PFSK-1 (cell line): ENCODE data around the gene KMT2C.

Experiments
- FOXP2 ChIP-seq: optimal IDR thresholded peaks from 2 replicates; pipeline ENCODE3; 2011; ENCODE audit warnings: borderline replicate concordance, control low read depth, inconsistent platforms; ENCODE audit not compliant: insufficient read depth; ENCODE audit errors: extremely low read length, extremely low read depth
- POLR2AphosphoS5 ChIP-seq: IDR thresholded peaks from 2 replicates; pipeline ENCODE4 v1.6.1; 2012; ENCODE audit warnings: low read depth, mild to moderate bottlenecking, control low read depth, low read length, moderate library complexity
- SIN3A ChIP-seq: IDR thresholded peaks from 2 replicates; pipeline ENCODE4 v1.6.1; 2012; ENCODE audit warnings: mild to moderate bottlenecking, low read length, moderate library complexity, borderline replicate concordance; ENCODE audit not compliant: insufficient read depth
- TAF1 ChIP-seq: IDR thresholded peaks from 2 replicates; pipeline ENCODE4 v1.6.1; 2012; ENCODE audit warnings: low read length, control low read depth, borderline replicate concordance; ENCODE audit not compliant: insufficient read depth
- TF ChIP-seq, protein P1 (sequence below), 2 experiments: IDR thresholded peaks; 2 replicates each; pipeline versions ENCODE4 v1.6.1 to v1.8.0; 2011 to 2012; ENCODE audit warnings: low read depth in 2 of 2, low read length in 2 of 2, control low read depth in 1 of 2, inconsistent platforms in 1 of 2, mild to moderate bottlenecking in 1 of 2, moderate library complexity in 1 of 2; ENCODE audit not compliant: insufficient read depth in 1 of 2

KMT2C gene

DNA sequence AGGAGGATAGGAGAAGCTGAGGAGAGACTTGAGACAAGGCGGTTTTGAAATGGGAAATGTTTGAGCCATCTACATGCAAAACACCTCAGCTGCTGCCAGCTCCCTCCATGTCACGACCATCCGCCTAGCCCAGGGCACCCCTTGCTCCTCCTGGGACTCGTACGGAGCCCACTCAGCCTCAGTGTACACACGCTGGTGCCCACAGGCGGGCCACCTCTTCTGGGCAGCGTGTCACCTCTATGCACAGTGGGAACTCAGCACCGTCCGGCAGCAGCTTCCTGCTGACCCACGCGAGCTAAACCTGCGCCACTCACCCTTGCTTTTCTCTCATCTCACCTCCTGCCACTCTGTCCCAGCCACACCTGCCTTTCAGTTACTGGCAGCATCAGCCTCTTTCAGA, 302.0 kb downstream of the KMT2C start:
- TF ChIP-seq SIN3A (no peak), TAF1 (no peak), POLR2AphosphoS5 (no peak), FOXP2 (no peak)
- TF ChIP-seq, protein P1, sequence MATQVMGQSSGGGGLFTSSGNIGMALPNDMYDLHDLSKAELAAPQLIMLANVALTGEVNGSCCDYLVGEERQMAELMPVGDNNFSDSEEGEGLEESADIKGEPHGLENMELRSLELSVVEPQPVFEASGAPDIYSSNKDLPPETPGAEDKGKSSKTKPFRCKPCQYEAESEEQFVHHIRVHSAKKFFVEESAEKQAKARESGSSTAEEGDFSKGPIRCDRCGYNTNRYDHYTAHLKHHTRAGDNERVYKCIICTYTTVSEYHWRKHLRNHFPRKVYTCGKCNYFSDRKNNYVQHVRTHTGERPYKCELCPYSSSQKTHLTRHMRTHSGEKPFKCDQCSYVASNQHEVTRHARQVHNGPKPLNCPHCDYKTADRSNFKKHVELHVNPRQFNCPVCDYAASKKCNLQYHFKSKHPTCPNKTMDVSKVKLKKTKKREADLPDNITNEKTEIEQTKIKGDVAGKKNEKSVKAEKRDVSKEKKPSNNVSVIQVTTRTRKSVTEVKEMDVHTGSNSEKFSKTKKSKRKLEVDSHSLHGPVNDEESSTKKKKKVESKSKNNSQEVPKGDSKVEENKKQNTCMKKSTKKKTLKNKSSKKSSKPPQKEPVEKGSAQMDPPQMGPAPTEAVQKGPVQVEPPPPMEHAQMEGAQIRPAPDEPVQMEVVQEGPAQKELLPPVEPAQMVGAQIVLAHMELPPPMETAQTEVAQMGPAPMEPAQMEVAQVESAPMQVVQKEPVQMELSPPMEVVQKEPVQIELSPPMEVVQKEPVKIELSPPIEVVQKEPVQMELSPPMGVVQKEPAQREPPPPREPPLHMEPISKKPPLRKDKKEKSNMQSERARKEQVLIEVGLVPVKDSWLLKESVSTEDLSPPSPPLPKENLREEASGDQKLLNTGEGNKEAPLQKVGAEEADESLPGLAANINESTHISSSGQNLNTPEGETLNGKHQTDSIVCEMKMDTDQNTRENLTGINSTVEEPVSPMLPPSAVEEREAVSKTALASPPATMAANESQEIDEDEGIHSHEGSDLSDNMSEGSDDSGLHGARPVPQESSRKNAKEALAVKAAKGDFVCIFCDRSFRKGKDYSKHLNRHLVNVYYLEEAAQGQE (IDR thresholded peaks at IDR 0.05; ENCODE audit: insufficient read depth in 1 of 2, low read depth in 2 of 2, low read length in 2 of 2): no peak

DNA sequence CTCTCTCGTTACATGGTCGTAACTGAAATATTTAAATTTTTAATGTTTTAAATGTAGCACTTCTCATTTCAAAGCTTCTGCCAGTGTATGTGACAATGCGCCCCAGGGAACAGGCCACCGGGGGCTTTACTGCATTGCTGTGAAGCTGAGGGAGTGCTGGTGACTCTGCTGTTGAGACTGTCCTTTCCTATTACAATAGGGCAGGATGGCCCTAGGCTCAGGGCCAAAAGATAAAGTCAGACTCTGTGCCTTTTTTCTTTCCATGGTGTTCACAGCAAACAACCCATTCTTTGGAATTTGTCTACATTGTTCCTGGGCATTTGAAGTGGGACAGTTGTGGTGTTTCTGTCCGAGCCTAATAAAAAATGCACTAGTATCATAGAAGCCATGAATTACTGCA, 303.0 kb downstream of the KMT2C start:
- no peak for TF ChIP-seq POLR2AphosphoS5
- TF ChIP-seq TAF1: no peak
- TF ChIP-seq SIN3A: no peak
- TF ChIP-seq, protein P1 (IDR thresholded peaks at IDR 0.05; ENCODE audit: insufficient read depth in 1 of 2, low read depth in 2 of 2, low read length in 2 of 2): no peak
- no peak for TF ChIP-seq FOXP2

DNA sequence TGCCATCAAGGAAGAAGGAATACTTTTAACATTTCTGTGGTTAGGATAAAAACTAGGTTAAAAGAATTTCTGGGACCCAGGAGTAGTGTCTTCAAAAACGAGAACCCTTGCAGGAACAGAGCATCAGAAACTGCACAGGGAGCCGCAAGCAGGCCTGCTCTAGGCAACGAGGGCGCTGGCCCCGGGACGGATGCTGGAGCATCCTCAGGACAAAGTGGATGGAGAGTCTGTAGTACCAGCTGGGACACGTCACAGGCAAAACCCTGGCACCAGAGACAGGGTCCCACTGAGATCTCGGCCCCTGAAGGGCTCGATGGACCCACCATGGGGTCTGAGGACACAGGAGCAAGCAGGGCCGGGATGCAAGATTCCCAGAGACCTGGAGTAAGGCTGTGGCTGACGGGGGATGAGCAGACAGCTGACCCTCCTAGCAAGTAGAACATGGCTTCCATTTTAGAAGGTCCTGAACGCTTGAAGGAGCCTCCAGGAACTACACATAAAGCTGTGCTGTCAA, 303.8 kb downstream of the KMT2C start:
- no peak for TF ChIP-seq TAF1
- TF ChIP-seq POLR2AphosphoS5: no peak
- TF ChIP-seq, protein P1 (IDR thresholded peaks at IDR 0.05; ENCODE audit: insufficient read depth in 1 of 2, low read depth in 2 of 2, low read length in 2 of 2): no peak
- TF ChIP-seq SIN3A: no peak
- TF ChIP-seq FOXP2: no peak

DNA sequence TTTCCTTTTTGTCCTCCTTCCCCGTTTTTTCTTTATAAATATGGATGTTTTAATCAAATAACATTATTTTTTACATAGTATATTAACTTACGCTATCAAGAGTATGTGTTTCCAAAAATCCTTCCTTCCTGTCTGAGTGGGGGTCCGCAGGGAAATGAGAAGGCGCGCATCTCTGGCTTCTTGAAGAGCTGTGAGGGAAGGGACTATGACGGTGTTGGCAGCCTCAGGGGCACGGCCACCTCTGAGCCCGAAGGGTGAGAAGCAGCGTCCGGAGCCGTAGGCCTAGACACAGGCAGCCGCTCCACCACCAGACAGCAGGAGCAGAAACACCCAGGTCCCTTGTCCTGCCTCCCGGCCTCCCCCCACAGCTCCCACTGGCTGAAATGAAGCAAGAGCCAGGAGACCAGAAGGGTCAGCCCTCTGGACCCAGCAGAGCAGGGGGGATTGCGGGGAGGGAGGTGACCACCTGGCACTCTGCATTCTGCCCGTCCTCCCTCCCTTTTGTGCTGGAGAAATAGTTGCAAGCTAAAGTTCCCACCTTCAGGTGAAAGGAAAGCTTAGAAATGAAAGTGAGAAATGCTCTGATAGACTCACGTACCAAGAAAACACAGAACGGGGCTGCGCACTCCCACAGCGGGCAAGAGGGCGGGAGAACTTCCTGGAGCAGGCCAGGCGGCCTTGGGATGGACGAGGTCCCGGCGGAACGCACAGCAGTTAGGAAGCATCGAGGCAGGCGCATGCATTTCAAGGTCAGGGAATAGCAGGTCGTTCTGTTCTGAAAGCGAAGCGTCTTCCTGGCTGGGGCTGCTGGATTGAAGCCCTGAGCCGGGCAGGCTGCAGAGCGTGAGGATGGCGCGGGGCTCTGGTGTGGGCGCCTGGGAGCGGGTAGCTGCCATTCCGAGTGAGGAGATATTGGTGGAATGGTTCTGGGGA, 304.9 kb downstream of the KMT2C start:
- TF ChIP-seq SIN3A (no peak), POLR2AphosphoS5 (no peak), FOXP2 (no peak), TAF1 (no peak)
- TF ChIP-seq, protein P1 (IDR thresholded peaks at IDR 0.05; ENCODE audit: insufficient read depth in 1 of 2, low read depth in 2 of 2, low read length in 2 of 2): no peak
